NT2/D1 (cell line): Measurements from ENCODE around the gene MEST.

ENCODE experiments used
- DNase-seq: peaks from one replicate; pipeline ENCODE4 v3.0.0-alpha.2; 2011; ENCODE audit warnings: low read depth, low spot score
- H3K27me3 ChIP-seq: 2 replicates; pipeline ENCODE4 v1.6.0; 2011; ENCODE audit warnings: mild to moderate bottlenecking; ENCODE audit not compliant: insufficient read length, insufficient read depth
- H3K36me3 ChIP-seq: 2 replicates; pipeline ENCODE4 v1.6.1; 2011; ENCODE audit warnings: mild to moderate bottlenecking, low read length, mixed read lengths; ENCODE audit not compliant: insufficient read depth, insufficient read length
- H3K4me1 ChIP-seq: 2 replicates; pipeline ENCODE4 v1.5.1; 2011; ENCODE audit not compliant: insufficient read depth, insufficient read length
- H3K4me3 ChIP-seq: 2 replicates; pipeline ENCODE4 v1.5.1; 2011; ENCODE audit warnings: low read depth; ENCODE audit not compliant: insufficient read length
- H3K9ac ChIP-seq: 2 replicates; pipeline ENCODE4 v1.6.0; 2011; ENCODE audit warnings: low read depth; ENCODE audit not compliant: insufficient read length
- H3K9me3 ChIP-seq: 2 replicates; pipeline ENCODE4 v1.5.1; 2011; ENCODE audit warnings: mild to moderate bottlenecking, low read length; ENCODE audit not compliant: insufficient read depth
- SUZ12 ChIP-seq: IDR thresholded peaks from 2 replicates; pipeline ENCODE4 v1.6.1; 2011; ENCODE audit not compliant: insufficient read length, insufficient read depth; ENCODE audit errors: extremely low read depth
- YY1 ChIP-seq: IDR thresholded peaks from 2 replicates; pipeline ENCODE4 v1.6.1; 2011; ENCODE audit not compliant: insufficient read length, insufficient read depth
- ZNF274 ChIP-seq: IDR thresholded peaks from 2 replicates; pipeline ENCODE4 v1.6.1; 2011; ENCODE audit warnings: mild to moderate bottlenecking, low read depth, low read length

MEST gene

GRCh38 chr7:130543487-130544010 lies 51.7 kb downstream of the MEST start:
- TF ChIP-seq SUZ12, result no peak
- no peak for TF ChIP-seq YY1
- TF ChIP-seq ZNF274, result no peak
- H3K4me3 ChIP-seq, result no peak overlapping the region
- peaks cover 5% of the 10 kb centered on the region; the same call in 1 of the 2 replicates for H3K9me3 ChIP-seq
- no peaks in the 10 kb centered on the region for H3K27me3 ChIP-seq
- peaks cover 20% of the 10 kb centered on the region for H3K36me3 ChIP-seq
- no peaks in the 10 kb centered on the region for H3K4me1 ChIP-seq
- DNase-seq, result no peak
- no peak overlapping the region for H3K9ac ChIP-seq

- no peak for TF ChIP-seq YY1
- TF ChIP-seq SUZ12, result no peak
- TF ChIP-seq ZNF274, result no peak
- DNase-seq, result no peak
- H3K27me3 ChIP-seq, result no peaks in the 10 kb centered on the region
- H3K9me3 ChIP-seq, result no peaks in the 10 kb centered on the region; the same call in 1 of the 2 replicates
- no peaks in the 10 kb centered on the region for H3K4me1 ChIP-seq
- H3K9ac ChIP-seq, result no peak overlapping the region
- H3K4me3 ChIP-seq, result no peak overlapping the region
- peaks cover 17% of the 10 kb centered on the region for H3K36me3 ChIP-seq
Measured at GRCh38 chr7:130544356-130544755, 52.5 kb downstream of the MEST start.

- TF ChIP-seq SUZ12 (no peak), ZNF274 (no peak), YY1 (no peak)
- Histone ChIP-seq H3K4me3 (no peak overlapping the region), H3K9me3 (no peaks in the 10 kb centered on the region), H3K4me1 (no peaks in the 10 kb centered on the region), H3K36me3 (peaks cover 7% of the 10 kb centered on the region), H3K9ac (no peak overlapping the region), H3K27me3 (no peaks in the 10 kb centered on the region)
- no peak for DNase-seq
Measured at GRCh38 chr7:130553398-130554029, 61.6 kb downstream of the MEST start.

DNA sequence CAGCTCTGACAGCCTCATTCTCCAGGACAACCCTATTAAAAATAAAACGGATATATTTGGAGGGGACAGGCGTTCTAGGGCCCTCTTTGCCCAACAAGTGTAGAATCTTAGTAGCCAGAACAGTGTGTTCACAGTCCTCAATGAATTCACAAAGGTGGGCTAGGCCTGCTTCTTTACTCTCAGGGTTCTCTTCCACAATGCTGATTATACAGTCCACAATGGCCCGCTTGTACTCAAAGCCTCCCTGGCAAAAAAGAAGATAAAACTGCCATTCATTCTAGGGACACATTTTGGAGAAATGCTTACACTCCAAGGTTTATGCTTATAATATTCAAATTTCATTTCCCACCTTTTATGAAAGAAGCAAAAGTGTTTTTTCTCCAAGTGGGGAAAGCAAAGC lies 62.6 kb downstream of the MEST start:
- H3K4me1 ChIP-seq, result no peaks in the 10 kb centered on the region
- H3K4me3 ChIP-seq, result no peak overlapping the region
- no peaks in the 10 kb centered on the region for H3K9me3 ChIP-seq
- H3K36me3 ChIP-seq, result peaks cover 11% of the 10 kb centered on the region
- H3K27me3 ChIP-seq, result no peaks in the 10 kb centered on the region
- no peak overlapping the region for H3K9ac ChIP-seq
- no peak for DNase-seq
- TF ChIP-seq YY1, result no peak
- TF ChIP-seq ZNF274, result no peak
- no peak for TF ChIP-seq SUZ12
